Measurements from ENCODE around the gene FAM161B. TPM values are rescaled to one million over a fixed set of nuclear protein-coding genes. Genes with fewer than 3 reads are reported as not detected.

Gene FAM161B
- total and polyA plus RNA-seq, 2 of the 13 experiments (the other 11 are each of a cell fraction or from before 2014, with no cell fraction given): 1.6 to 2.0 TPM

- TF ChIP-seq ZNF609 (CRISPR knock-in tag; IDR thresholded peaks at IDR 0.05; ENCODE audit: borderline replicate concordance) (peak; percentile 44; the same call in 1 of the 2 replicates), THAP7 (CRISPR knock-in tag; IDR thresholded peaks at IDR 0.05) (peak; percentile 83; the same call in 1 of the 2 replicates), ZNF563 (CRISPR knock-in tag; IDR thresholded peaks at IDR 0.05) (peak; percentile 79; the same call in 1 of the 2 replicates), TAF15 (IDR thresholded peaks at IDR 0.05; ENCODE audit: low read depth, low read length, poor library complexity, severe bottlenecking) (no peak), ZNF44 (CRISPR knock-in tag; IDR thresholded peaks at IDR 0.05) (0 out of 2 replicates have a peak, but pooled peaks have one; percentile 30), ZNF276 (CRISPR knock-in tag; IDR thresholded peaks at IDR 0.05; ENCODE audit: low read depth) (peak; percentile 78; the same call in 1 of the 2 replicates), RCOR2 (CRISPR knock-in tag; IDR thresholded peaks at IDR 0.05) (peak; percentile 38; the same call in 1 of the 2 replicates), ZNF710 (CRISPR knock-in tag; IDR thresholded peaks at IDR 0.05; ENCODE audit: borderline replicate concordance) (0 out of 2 replicates have a peak, but pooled peaks have one; percentile 29), ZNF20 (CRISPR knock-in tag; IDR thresholded peaks at IDR 0.05) (no peak), KDM5B (CRISPR knock-in tag; IDR thresholded peaks at IDR 0.05; ENCODE audit: borderline replicate concordance) (peak; percentile 84; the same call in 1 of the 2 replicates), IKZF5 (CRISPR knock-in tag; IDR thresholded peaks at IDR 0.05) (0 out of 2 replicates have a peak, but pooled peaks have one; percentile 58), RORA (CRISPR knock-in tag; IDR thresholded peaks at IDR 0.05) (no peak), SP5 (CRISPR knock-in tag; IDR thresholded peaks at IDR 0.05; ENCODE audit: borderline replicate concordance, low read depth) (peak; percentile 46; the same call in 1 of the 2 replicates), ZNF430 (CRISPR knock-in tag; IDR thresholded peaks at IDR 0.05) (peak; percentile 92; the same call in 1 of the 2 replicates), JDP2 (CRISPR knock-in tag; IDR thresholded peaks at IDR 0.05; ENCODE audit: borderline replicate concordance) (no peak), RFX3 (CRISPR knock-in tag; IDR thresholded peaks at IDR 0.05) (no peak)
These were observed 63.2 kb downstream of the FAM161B start, which contains the start of gene ZNF410 (continued) for GRCh38 chr14:73886449-73887317.

All from HepG2 (cell line).